ENCODE results near the gene RLF.

DNA sequence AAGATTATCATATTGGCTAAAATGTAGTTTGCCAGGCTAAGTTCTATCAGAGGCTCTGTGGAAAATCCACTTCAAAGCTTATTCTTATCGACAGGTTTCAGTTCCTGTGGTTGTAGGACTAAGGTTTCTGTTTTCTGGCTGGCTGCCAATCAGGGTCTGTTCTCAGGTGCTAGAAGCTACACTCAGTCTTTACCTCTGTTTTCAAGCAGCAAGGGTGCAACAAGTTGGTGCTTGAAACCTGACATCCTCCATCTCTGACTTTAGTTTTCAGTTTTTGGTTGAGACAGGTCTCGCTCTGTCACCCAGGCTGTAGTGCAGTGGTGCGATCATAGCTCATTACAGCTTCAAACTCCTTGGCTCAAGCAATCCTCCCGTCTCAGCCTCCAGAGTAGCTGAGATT, 71.3 kb downstream of the RLF start:
- TF ChIP-seq, protein P1, sequence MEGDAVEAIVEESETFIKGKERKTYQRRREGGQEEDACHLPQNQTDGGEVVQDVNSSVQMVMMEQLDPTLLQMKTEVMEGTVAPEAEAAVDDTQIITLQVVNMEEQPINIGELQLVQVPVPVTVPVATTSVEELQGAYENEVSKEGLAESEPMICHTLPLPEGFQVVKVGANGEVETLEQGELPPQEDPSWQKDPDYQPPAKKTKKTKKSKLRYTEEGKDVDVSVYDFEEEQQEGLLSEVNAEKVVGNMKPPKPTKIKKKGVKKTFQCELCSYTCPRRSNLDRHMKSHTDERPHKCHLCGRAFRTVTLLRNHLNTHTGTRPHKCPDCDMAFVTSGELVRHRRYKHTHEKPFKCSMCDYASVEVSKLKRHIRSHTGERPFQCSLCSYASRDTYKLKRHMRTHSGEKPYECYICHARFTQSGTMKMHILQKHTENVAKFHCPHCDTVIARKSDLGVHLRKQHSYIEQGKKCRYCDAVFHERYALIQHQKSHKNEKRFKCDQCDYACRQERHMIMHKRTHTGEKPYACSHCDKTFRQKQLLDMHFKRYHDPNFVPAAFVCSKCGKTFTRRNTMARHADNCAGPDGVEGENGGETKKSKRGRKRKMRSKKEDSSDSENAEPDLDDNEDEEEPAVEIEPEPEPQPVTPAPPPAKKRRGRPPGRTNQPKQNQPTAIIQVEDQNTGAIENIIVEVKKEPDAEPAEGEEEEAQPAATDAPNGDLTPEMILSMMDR (IDR thresholded peaks at IDR 0.05; ENCODE audit: low read depth, low read length, missing input control): no peak
- TF ChIP-seq, protein P2, sequence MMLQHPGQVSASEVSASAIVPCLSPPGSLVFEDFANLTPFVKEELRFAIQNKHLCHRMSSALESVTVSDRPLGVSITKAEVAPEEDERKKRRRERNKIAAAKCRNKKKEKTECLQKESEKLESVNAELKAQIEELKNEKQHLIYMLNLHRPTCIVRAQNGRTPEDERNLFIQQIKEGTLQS (IDR thresholded peaks at IDR 0.05): no peak
- TF ChIP-seq, protein P3, sequence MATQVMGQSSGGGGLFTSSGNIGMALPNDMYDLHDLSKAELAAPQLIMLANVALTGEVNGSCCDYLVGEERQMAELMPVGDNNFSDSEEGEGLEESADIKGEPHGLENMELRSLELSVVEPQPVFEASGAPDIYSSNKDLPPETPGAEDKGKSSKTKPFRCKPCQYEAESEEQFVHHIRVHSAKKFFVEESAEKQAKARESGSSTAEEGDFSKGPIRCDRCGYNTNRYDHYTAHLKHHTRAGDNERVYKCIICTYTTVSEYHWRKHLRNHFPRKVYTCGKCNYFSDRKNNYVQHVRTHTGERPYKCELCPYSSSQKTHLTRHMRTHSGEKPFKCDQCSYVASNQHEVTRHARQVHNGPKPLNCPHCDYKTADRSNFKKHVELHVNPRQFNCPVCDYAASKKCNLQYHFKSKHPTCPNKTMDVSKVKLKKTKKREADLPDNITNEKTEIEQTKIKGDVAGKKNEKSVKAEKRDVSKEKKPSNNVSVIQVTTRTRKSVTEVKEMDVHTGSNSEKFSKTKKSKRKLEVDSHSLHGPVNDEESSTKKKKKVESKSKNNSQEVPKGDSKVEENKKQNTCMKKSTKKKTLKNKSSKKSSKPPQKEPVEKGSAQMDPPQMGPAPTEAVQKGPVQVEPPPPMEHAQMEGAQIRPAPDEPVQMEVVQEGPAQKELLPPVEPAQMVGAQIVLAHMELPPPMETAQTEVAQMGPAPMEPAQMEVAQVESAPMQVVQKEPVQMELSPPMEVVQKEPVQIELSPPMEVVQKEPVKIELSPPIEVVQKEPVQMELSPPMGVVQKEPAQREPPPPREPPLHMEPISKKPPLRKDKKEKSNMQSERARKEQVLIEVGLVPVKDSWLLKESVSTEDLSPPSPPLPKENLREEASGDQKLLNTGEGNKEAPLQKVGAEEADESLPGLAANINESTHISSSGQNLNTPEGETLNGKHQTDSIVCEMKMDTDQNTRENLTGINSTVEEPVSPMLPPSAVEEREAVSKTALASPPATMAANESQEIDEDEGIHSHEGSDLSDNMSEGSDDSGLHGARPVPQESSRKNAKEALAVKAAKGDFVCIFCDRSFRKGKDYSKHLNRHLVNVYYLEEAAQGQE (IDR thresholded peaks at IDR 0.05): no peak
- TF ChIP-seq, protein P4, sequence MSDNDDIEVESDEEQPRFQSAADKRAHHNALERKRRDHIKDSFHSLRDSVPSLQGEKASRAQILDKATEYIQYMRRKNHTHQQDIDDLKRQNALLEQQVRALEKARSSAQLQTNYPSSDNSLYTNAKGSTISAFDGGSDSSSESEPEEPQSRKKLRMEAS (IDR thresholded peaks at IDR 0.05): no peak
- TF ChIP-seq YY1 (IDR thresholded peaks at IDR 0.05) (no peak), RXRA (IDR thresholded peaks at IDR 0.05) (no peak), HNF4G (IDR thresholded peaks at IDR 0.05) (no peak), FOXA1 (IDR thresholded peaks at IDR 0.05) (no peak), EGR1 (IDR thresholded peaks at IDR 0.05; ENCODE audit: low read depth in 2 of 2) (no peak), GABPA (IDR thresholded peaks at IDR 0.05 in 1 of 2, conservative IDR thresholded peaks at IDR 0.05 in 1 of 2) (no peak), SP1 (IDR thresholded peaks at IDR 0.05) (no peak)
- TF ChIP-seq, protein P5, sequence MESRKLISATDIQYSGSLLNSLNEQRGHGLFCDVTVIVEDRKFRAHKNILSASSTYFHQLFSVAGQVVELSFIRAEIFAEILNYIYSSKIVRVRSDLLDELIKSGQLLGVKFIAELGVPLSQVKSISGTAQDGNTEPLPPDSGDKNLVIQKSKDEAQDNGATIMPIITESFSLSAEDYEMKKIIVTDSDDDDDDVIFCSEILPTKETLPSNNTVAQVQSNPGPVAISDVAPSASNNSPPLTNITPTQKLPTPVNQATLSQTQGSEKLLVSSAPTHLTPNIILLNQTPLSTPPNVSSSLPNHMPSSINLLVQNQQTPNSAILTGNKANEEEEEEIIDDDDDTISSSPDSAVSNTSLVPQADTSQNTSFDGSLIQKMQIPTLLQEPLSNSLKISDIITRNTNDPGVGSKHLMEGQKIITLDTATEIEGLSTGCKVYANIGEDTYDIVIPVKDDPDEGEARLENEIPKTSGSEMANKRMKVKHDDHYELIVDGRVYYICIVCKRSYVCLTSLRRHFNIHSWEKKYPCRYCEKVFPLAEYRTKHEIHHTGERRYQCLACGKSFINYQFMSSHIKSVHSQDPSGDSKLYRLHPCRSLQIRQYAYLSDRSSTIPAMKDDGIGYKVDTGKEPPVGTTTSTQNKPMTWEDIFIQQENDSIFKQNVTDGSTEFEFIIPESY (IDR thresholded peaks at IDR 0.05): no peak

Data from liver (tissue), 3 donors.